ENCODE results near the gene MYO1G. TPM values are rescaled to one million over a fixed set of nuclear protein-coding genes. Genes with fewer than 3 reads are reported as not detected.
A peak's percentile ranks its signal among the peaks of the same experiment; 100 is the strongest.

The MYO1G gene
- total and polyA plus RNA-seq, 10 of the 15 experiments (the other 5 are each of a cell fraction or from before 2014, with no cell fraction given) = 1.8 to 232 (median 134) TPM

DNA sequence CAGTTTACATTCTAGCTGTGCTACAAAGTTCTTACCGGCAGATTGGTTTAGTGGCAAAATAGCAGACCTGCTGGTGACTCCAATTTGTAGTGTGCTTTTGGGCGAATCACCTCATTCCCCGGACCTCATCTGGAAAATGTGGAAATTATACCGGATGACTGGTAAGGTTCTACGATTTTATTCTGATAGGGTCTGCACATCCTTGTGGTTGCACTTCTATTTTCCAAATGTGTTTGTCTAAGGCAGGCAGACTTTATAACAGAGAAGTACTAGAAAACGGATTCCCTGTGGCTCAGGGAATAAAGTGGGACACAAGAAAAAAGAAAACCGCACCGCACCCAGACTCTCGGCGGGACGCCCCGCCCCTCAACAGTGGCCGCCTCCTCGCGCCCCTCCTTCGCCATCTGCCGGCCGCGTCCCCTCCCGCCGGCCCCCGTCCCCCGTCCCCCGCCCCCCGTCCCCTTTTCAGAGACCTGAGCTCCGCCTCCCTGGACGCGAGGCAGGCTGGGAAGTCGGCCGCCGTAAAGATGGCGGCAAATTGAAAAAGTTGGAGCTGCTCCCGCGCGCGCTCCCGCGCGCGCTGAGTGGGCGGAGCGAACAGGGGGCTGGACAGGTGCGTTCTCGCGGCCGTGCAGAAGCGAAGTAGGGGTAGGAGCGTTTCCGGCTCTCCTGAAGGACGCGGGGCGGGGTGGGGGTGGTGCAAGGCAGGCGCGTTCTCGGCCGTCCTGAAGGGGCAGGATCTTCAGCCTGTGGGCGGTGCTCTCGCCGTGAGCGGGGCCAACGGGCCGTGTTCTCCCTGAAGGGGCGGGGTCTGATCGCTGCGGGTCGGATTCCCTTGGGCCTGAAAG lies 20.7 kb upstream of the MYO1G start (continued):
- TF ChIP-seq, protein P1, sequence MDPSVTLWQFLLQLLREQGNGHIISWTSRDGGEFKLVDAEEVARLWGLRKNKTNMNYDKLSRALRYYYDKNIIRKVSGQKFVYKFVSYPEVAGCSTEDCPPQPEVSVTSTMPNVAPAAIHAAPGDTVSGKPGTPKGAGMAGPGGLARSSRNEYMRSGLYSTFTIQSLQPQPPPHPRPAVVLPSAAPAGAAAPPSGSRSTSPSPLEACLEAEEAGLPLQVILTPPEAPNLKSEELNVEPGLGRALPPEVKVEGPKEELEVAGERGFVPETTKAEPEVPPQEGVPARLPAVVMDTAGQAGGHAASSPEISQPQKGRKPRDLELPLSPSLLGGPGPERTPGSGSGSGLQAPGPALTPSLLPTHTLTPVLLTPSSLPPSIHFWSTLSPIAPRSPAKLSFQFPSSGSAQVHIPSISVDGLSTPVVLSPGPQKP (IDR thresholded peaks at IDR 0.05; ENCODE audit: low read depth, low read length) = 0 out of 2 replicates have a peak, but pooled peaks have one; percentile 26
- TF ChIP-seq KAT2A (conservative IDR thresholded peaks at IDR 0.05; ENCODE audit: control insufficient read depth, low read depth, low read length) = no peak
- no peak for TF ChIP-seq RCOR1 (conservative IDR thresholded peaks at IDR 0.05; ENCODE audit: low read depth, low read length)
- TF ChIP-seq SMAD1 (IDR thresholded peaks at IDR 0.05; ENCODE audit: low read depth, partially characterized antibody) = no peak
- TF ChIP-seq, protein P2, sequence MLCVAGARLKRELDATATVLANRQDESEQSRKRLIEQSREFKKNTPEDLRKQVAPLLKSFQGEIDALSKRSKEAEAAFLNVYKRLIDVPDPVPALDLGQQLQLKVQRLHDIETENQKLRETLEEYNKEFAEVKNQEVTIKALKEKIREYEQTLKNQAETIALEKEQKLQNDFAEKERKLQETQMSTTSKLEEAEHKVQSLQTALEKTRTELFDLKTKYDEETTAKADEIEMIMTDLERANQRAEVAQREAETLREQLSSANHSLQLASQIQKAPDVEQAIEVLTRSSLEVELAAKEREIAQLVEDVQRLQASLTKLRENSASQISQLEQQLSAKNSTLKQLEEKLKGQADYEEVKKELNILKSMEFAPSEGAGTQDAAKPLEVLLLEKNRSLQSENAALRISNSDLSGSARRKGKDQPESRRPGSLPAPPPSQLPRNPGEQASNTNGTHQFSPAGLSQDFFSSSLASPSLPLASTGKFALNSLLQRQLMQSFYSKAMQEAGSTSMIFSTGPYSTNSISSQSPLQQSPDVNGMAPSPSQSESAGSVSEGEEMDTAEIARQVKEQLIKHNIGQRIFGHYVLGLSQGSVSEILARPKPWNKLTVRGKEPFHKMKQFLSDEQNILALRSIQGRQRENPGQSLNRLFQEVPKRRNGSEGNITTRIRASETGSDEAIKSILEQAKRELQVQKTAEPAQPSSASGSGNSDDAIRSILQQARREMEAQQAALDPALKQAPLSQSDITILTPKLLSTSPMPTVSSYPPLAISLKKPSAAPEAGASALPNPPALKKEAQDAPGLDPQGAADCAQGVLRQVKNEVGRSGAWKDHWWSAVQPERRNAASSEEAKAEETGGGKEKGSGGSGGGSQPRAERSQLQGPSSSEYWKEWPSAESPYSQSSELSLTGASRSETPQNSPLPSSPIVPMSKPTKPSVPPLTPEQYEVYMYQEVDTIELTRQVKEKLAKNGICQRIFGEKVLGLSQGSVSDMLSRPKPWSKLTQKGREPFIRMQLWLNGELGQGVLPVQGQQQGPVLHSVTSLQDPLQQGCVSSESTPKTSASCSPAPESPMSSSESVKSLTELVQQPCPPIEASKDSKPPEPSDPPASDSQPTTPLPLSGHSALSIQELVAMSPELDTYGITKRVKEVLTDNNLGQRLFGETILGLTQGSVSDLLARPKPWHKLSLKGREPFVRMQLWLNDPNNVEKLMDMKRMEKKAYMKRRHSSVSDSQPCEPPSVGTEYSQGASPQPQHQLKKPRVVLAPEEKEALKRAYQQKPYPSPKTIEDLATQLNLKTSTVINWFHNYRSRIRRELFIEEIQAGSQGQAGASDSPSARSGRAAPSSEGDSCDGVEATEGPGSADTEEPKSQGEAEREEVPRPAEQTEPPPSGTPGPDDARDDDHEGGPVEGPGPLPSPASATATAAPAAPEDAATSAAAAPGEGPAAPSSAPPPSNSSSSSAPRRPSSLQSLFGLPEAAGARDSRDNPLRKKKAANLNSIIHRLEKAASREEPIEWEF (IDR thresholded peaks at IDR 0.05; ENCODE audit: insufficient replicate concordance, low read depth, low read length) = no peak
- no peak for TF ChIP-seq TCF7 (IDR thresholded peaks at IDR 0.05; ENCODE audit: borderline replicate concordance)
- TF ChIP-seq SMARCA5 (IDR thresholded peaks at IDR 0.05) = no peak
- no peak for TF ChIP-seq JUND (IDR thresholded peaks at IDR 0.05; ENCODE audit: low read depth, low read length)
- 0 out of 2 replicates have a peak, but pooled peaks have one; percentile 6 for TF ChIP-seq TCF12 (IDR thresholded peaks at IDR 0.05; ENCODE audit: low read depth, low read length)
- no peak for TF ChIP-seq CBX5 (IDR thresholded peaks at IDR 0.05; ENCODE audit: low read depth)
- TF ChIP-seq ETV6 (conservative IDR thresholded peaks at IDR 0.05 in 1 of 2, IDR thresholded peaks at IDR 0.05 in 1 of 2; ENCODE audit: borderline replicate concordance in 1 of 2, low read depth in 1 of 2) = no peak
- peak in 1 of 2 experiments; percentile 35; a peak in 2 of 3 replicates for TF ChIP-seq EGR1 (IDR thresholded peaks at IDR 0.05; ENCODE audit: borderline replicate concordance in 1 of 2, low read depth in 2 of 2, low read length in 2 of 2)
- TF ChIP-seq SUPT20H (IDR thresholded peaks at IDR 0.05; ENCODE audit: borderline replicate concordance, control insufficient read depth, low read depth, low read length) = no peak
- no peak for TF ChIP-seq FOXK2 (IDR thresholded peaks at IDR 0.05)
- peak; percentile 49; the same call in 1 of the 2 replicates for TF ChIP-seq RUNX3 (IDR thresholded peaks at IDR 0.05; ENCODE audit: low read length)
- TF ChIP-seq MTA2 (IDR thresholded peaks at IDR 0.05; ENCODE audit: low read depth) = no peak
- TF ChIP-seq SREBF1 (IDR thresholded peaks at IDR 0.05; ENCODE audit: low read length) = no peak
- peak; percentile 77 for TF ChIP-seq MEF2B (IDR thresholded peaks at IDR 0.05; ENCODE audit: partially characterized antibody, poor library complexity, severe bottlenecking)
- TF ChIP-seq, protein P3, sequence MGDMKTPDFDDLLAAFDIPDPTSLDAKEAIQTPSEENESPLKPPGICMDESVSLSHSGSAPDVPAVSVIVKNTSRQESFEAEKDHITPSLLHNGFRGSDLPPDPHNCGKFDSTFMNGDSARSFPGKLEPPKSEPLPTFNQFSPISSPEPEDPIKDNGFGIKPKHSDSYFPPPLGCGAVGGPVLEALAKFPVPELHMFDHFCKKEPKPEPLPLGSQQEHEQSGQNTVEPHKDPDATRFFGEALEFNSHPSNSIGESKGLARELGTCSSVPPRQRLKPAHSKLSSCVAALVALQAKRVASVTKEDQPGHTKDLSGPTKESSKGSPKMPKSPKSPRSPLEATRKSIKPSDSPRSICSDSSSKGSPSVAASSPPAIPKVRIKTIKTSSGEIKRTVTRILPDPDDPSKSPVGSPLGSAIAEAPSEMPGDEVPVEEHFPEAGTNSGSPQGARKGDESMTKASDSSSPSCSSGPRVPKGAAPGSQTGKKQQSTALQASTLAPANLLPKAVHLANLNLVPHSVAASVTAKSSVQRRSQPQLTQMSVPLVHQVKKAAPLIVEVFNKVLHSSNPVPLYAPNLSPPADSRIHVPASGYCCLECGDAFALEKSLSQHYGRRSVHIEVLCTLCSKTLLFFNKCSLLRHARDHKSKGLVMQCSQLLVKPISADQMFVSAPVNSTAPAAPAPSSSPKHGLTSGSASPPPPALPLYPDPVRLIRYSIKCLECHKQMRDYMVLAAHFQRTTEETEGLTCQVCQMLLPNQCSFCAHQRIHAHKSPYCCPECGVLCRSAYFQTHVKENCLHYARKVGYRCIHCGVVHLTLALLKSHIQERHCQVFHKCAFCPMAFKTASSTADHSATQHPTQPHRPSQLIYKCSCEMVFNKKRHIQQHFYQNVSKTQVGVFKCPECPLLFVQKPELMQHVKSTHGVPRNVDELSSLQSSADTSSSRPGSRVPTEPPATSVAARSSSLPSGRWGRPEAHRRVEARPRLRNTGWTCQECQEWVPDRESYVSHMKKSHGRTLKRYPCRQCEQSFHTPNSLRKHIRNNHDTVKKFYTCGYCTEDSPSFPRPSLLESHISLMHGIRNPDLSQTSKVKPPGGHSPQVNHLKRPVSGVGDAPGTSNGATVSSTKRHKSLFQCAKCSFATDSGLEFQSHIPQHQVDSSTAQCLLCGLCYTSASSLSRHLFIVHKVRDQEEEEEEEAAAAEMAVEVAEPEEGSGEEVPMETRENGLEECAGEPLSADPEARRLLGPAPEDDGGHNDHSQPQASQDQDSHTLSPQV (IDR thresholded peaks at IDR 0.05) = no peak

Measured in GM12878 (cell line).